GM12874 (cell line): Measurements from ENCODE around the gene SLC8A3.

Experiments
- TF ChIP-seq, protein P1 (sequence below): IDR thresholded peaks from 2 replicates; pipeline ENCODE4 v1.5.1; 2011; ENCODE audit warnings: low read depth, mild to moderate bottlenecking, control low read depth, low read length, moderate library complexity; ENCODE audit not compliant: insufficient read depth

Gene SLC8A3

DNA sequence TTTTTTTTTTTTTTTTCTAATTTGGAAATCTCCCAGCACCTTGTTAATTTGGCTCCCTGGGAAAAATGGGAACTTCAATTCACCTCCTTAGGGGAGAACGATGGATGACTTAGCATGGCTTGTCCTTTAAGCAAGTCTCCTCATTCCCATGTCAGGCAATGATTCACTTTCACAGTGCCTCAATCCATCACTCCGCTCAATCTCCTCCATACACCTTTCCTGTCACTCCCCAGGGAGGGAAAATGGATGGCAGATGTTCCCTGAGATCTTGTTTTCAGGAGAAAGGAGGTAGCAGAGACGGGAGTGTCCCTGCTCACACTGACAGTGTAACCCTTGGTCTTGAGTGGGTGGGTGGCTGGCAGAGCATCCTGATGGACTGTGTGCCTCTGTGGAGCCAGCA lies 51.0 kb downstream of the SLC8A3 start:
- TF ChIP-seq, protein P1, sequence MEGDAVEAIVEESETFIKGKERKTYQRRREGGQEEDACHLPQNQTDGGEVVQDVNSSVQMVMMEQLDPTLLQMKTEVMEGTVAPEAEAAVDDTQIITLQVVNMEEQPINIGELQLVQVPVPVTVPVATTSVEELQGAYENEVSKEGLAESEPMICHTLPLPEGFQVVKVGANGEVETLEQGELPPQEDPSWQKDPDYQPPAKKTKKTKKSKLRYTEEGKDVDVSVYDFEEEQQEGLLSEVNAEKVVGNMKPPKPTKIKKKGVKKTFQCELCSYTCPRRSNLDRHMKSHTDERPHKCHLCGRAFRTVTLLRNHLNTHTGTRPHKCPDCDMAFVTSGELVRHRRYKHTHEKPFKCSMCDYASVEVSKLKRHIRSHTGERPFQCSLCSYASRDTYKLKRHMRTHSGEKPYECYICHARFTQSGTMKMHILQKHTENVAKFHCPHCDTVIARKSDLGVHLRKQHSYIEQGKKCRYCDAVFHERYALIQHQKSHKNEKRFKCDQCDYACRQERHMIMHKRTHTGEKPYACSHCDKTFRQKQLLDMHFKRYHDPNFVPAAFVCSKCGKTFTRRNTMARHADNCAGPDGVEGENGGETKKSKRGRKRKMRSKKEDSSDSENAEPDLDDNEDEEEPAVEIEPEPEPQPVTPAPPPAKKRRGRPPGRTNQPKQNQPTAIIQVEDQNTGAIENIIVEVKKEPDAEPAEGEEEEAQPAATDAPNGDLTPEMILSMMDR = no peak

DNA sequence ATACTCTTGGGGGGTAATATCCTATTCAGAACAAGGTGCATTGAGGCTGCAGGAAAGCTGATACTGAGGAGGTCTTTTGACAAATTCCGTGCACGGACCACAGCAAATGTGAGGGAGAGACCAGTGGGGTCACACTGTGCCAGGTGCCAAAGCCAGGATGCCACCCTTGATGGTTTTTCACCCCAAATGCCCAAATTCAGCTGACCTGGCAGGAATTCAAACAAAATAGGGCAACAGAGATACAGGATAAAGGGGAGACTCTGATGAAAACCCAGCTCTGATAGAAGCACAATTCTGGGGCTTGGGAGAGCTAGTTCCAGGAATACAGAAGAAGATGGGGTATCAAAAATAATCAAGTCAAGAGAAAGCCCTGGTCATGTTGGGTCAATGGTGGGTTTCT lies 55.3 kb downstream of the SLC8A3 start:
- TF ChIP-seq, protein P1 = no peak

- TF ChIP-seq, protein P1 = no peak
Measured at GRCh38 chr14:70130482-70130881, 58.3 kb downstream of the SLC8A3 start.

- TF ChIP-seq, protein P1 = no peak
Measured at GRCh38 chr14:70127186-70127585, 61.6 kb downstream of the SLC8A3 start.

GRCh38 chr14:70123796-70124195 lies 65.0 kb downstream of the SLC8A3 start:
- TF ChIP-seq, protein P1 = no peak

DNA sequence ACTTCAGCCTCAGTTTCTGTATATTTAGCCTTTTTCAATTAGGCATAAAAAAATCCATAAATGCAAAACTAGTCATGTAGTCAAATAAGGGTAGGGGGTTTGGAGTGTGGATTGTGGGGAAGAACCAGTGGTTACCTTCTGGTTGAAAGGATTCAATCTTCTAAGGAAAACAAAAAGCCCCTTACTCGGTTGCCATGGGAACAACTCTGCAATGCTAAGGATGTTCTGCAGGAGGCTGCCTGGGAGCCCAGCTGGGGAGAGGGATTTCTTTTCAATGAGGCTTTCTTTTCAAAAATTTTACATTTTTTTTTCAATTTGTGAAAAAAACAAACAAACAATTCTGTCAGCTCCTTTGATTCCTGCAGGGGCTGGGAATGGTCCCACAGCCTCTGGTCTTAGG lies 67.2 kb downstream of the SLC8A3 start:
- TF ChIP-seq, protein P1 = no peak

DNA sequence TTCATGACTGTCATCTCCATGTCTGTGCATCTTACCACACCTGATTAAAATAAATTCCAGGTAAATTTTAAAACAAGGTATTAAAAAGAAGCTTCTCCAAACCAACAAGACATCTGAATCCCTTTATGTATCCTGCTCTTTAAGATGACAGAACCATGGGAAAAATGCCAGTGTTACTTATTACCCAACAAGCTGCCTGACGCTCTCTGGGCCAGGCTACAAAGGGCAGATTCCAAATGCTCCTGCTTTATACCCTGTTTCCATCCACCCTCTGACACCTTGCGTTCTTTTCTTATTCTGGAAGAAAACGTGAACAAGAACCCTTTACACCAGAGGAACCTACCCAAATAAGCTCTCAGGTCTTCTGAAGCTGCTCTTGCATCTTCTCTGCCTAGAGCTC lies 70.7 kb downstream of the SLC8A3 start:
- TF ChIP-seq, protein P1 = no peak

- TF ChIP-seq, protein P1 = no peak
Measured at GRCh38 chr14:70116278-70116677, 72.5 kb downstream of the SLC8A3 start.
